Measurements from ENCODE around the gene HSPB8.

Gene HSPB8

DNA sequence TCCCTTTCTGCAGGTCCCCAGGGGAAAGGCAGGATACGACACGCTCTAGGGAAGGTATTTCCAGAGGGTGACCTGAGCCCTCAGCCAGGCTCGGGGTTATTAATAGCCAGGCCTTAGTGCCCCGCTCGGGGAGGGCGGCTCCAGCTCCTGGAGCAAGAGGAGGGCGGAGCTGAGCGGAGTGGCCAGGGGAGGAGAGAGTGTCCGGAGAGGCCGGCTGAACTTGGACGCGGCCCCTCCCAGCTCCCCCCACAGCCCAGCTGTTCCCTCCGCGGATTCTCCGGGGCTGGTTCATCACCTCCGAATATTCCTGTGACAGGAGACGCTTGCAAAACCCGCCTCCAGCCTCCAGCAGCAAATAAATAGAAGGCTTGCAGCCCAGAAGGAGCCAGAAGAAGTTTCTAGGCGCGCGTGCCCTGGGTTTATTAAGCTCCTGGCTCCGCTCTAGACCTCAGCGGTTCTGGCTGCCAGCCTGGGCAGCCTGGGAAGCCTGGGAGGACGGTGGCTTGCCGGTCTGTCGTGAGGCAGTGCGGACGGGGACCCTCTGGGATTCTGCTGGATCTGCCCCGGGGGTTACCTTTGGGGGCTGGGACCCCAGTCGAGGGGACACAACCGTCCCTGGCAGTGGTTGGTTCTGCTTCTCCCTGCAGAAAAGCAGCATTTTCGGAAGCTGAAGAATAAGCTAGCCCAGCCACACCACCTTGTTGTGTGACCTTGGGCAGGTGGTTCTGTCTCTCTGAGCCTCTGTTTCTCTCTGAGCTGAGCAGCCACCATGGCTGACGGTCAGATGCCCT lies at the start of gene HSPB8:
Gene HSPB8 (plus strand): TSS at position 388 of the 791 bp plus-strand sequence. CDS start 382 bp downstream, at position 770.
- no peak for DNase-seq

DNA sequence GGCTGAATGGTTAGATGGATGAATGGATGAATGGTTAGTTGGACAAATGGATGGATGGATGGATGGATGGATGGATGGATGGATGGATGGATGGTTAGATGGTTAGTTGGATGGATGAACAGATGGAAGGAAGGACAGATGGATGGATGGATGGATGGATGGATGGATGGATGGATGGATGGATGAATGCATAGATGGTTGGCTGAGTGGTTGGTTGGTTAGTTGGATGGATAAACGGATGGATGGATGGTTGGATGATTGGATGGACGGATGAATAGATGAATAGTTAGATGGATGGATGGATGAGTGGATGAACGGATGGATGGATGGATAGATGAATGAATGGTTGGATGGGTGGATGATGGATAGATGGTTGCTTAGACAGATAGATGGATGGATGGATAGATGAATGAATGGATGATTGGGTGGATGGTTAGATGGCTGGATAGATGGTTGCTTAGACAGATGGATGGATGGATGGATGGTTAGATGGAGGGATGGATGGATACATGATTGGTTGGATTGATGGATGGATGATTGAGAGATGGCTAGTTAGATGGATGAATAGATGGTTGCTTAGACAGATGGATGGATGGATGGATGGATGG lies 48.8 kb upstream of the HSPB8 start:
- no peak for DNase-seq

DNA sequence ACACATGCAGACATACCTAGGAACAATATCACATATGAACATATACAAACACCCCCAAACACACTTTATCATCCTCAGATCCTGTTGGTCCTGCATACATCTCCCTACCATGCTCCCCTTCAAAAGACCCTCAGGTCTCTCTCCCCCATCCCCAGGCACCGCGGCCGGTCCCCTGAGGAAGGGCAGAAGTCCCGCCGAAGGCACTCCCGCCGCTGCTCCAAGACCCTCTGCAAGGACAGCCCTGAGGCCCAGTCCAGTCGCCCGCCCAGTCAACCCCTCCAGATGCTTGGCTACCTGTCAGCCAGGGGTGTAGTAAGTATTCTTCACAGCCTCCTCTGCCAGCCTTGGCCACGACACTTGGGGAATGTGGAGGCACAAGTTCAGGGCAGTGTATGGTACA lies 48.2 kb upstream of the HSPB8 start:
- no peak for DNase-seq

GRCh38 chr12:119134284-119135072 lies 44.3 kb upstream of the HSPB8 start:
- DNase-seq, result no peak

GRCh38 chr12:119136811-119137410 lies 41.8 kb upstream of the HSPB8 start:
- DNase-seq, result no peak

DNA sequence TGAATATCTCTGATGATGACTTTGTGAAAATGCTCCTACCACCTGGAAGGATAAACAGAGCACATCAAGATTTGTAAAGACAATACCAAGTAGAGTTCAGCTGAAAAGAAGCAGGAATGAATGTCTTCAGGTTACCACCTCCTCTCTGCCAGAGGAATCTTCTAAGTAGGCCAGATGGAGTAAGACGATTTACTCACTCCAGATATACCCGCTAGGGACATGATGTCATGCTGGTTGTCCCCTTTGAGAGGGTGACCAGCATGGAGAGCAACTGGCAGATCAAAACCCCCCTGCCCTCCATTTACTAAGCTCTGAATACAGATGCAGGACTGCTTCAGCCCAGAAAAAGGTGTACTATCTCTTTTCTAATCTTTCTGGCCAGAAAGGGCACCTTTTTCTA lies 39.3 kb upstream of the HSPB8 start:
- no peak for DNase-seq

DNA sequence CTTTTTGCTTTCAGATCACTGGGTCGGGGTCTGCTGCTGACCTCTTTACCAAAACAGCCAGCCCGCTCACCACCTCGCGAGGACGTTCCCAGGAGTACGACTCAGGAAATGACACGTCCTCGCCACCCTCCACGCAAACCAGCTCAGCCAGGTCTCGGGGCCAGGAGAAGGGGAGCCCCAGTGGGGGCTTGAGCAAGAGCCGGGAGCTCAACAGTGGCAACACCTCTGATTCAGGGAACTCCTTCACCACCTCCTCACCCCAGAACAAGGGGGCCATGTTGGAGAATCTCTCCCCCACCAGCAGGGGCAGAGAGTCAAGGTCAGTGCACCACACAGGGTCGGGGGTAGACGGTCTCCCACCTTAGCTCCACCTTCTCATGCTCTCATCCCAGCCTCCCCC lies 33.4 kb upstream of the HSPB8 start:
- DNase-seq, result no peak

GRCh38 chr12:119147847-119148448 lies 30.8 kb upstream of the HSPB8 start:
- DNase-seq, result no peak

GRCh38 chr12:119149270-119149669 lies 29.5 kb upstream of the HSPB8 start:
- no peak for DNase-seq

DNA sequence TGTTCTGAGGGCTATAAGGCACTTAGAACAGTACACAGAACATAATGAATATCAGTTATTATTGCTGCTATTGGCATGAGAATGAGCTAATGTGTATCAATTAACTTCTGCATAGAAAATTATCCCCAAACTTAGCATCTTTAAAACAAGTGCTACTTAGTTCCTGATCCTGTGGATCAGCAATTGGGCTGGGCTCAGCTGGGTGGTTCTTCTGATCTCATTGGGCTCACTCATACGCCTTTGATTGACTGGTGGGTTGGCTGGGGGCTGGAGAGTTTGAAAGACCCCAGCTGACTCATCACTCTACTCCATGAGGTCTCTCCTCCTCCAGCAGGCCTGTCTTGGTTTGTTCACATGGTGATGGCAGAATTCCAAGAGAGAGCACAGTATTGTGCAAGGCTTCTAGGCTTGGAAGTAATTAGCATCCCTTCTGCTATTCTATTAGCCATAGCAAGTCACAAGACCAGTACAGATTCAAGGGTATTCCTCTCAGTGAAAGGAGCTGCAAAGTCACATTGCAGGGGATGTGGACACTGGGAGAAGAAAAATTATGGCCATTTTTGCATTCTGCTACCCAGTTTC lies 27.2 kb upstream of the HSPB8 start:
- DNase-seq, result no peak

- peak; percentile 33 for DNase-seq
These were observed 25.0 kb upstream of the HSPB8 start for GRCh38 chr12:119153477-119154434.

GRCh38 chr12:119154435-119154818 lies 24.3 kb upstream of the HSPB8 start:
- no peak for DNase-seq

DNA sequence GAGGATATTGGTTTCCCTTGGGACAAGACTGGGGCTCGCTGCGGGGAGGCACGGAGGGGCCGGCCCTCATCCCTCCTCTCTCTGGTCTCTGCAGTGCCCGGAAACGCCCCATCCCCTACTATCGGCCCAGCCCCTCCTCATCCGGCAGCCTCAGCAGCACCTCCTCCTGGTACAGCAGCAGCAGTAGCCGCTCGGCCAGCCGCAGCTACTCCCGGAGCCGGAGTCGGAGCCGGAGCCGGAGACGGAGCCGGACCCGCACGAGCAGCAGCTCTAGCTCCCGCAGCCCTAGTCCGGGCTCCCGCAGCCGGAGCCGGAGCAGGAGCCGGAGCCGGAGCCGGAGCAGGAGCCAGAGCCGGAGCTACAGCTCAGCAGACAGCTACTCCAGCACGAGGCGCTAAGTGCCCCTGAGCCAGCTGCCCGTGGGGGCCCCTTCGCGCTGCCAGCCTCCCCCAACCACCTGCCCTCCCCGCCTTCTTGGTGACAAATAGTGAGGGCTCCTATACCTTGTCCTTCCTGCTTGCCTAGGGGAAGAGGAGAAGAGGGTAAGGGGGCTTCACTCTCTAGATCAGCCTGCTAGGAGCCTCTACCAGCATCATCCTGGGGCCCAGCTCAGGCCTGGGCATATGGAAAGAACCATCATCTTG lies 22.2 kb upstream of the HSPB8 start:
- no peak for DNase-seq

- no peak for DNase-seq
These were observed 21.2 kb upstream of the HSPB8 start for GRCh38 chr12:119157528-119157927.

- DNase-seq, result no peak
These were observed 20.8 kb upstream of the HSPB8 start for GRCh38 chr12:119157978-119158377.

- DNase-seq, result no peak
These were observed 20.3 kb upstream of the HSPB8 start for GRCh38 chr12:119158402-119158801.

GRCh38 chr12:119159844-119160243 lies 18.9 kb upstream of the HSPB8 start:
- DNase-seq, result no peak

GRCh38 chr12:119167902-119168301 lies 10.8 kb upstream of the HSPB8 start:
- DNase-seq, result no peak

GRCh38 chr12:119168721-119169120 lies 10.0 kb upstream of the HSPB8 start:
- no peak for DNase-seq

- no peak for DNase-seq
These were observed 9.6 kb upstream of the HSPB8 start for GRCh38 chr12:119169150-119169549.

DNA sequence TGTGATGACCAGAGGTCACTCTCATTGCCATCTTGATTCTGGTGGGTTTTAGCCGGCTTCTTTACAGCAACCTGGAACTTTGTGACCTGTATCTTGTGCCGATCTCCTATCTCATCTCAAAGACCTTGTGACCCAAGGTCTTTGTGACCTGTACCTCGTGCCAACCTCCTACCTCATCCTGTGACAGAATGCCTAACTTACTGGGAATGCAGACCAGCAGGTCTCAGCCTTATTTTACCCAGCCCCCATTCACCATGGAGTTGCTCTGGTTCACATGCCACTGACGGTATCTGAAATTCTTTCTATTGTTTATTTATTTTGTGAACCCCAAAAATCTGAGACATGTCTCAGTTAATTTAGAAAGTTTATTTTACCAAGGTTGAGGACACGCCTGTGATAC lies 7.4 kb upstream of the HSPB8 start:
- no peak for DNase-seq
